ENCODE results near the gene TBC1D1. TPM values are rescaled to one million over a fixed set of nuclear protein-coding genes. Genes with fewer than 3 reads are reported as not detected.

Gene TBC1D1
- total RNA-seq, 1 experiment from 2014 or later: 106 TPM

- Histone ChIP-seq H3K9me3 (ENCODE audit: insufficient read depth, low read depth) (no peaks in the 10 kb centered on the region), H4K20me1 (ENCODE audit: insufficient read depth) (no peaks in the 10 kb centered on the region), H2AFZ (no peak overlapping the region), H3K4me1 (replicated peaks; ENCODE audit: insufficient read depth) (peaks cover 20% of the 10 kb centered on the region), H3K9me2 (ENCODE audit: insufficient read depth) (no peaks in the 10 kb centered on the region), H3F3A (ENCODE audit: insufficient read depth, low read depth) (0 out of 2 replicates have a peak, but pooled peaks cover 4% of the 10 kb centered on the region), H3K27ac (no peak overlapping the region), H3K79me2 (ENCODE audit: low read depth) (no peaks in the 10 kb centered on the region), H3K27me3 (ENCODE audit: insufficient read depth, low read depth) (no peaks in the 10 kb centered on the region), H3K4me2 (no peak overlapping the region), H3K36me3 (ENCODE audit: low read depth) (no peaks in the 10 kb centered on the region), H3K4me3 (no peak overlapping the region)
- ChIA-PET POLR2A (ENCODE audit: unreplicated experiment) (no interaction called here), CTCF (no interaction called here)
- TF ChIP-seq CTCF (conservative IDR thresholded peaks at IDR 0.05) (no peak), EZH2 (IDR thresholded peaks at IDR 0.05; ENCODE audit: low read depth) (no peak)
- intact Hi-C loops (cut with micrococcal nuclease; ENCODE audit: unreplicated experiment): no loop called here
- DNase-seq: no peak
- no TSS peak for BruUV-seq (replicated peaks)
Observed at GRCh38 chr4:38150766-38151165, 259.9 kb downstream of the TBC1D1 start.

GRCh38 chr4:38151873-38152272 lies 261.0 kb downstream of the TBC1D1 start:
- Histone ChIP-seq H3K27me3 (ENCODE audit: insufficient read depth, low read depth) (no peaks in the 10 kb centered on the region), H3K9me3 (ENCODE audit: insufficient read depth, low read depth) (no peaks in the 10 kb centered on the region), H3K4me2 (no peak overlapping the region), H3K9me2 (ENCODE audit: insufficient read depth) (no peaks in the 10 kb centered on the region), H3K27ac (no peak overlapping the region), H3K36me3 (ENCODE audit: low read depth) (no peaks in the 10 kb centered on the region), H4K20me1 (ENCODE audit: insufficient read depth) (no peaks in the 10 kb centered on the region), H3F3A (ENCODE audit: insufficient read depth, low read depth) (0 out of 2 replicates have a peak, but pooled peaks cover 5% of the 10 kb centered on the region), H2AFZ (no peak overlapping the region), H3K4me3 (no peak overlapping the region), H3K79me2 (ENCODE audit: low read depth) (no peaks in the 10 kb centered on the region), H3K4me1 (replicated peaks; ENCODE audit: insufficient read depth) (peaks cover 24% of the 10 kb centered on the region)
- ChIA-PET CTCF (no interaction called here), POLR2A (ENCODE audit: unreplicated experiment) (no interaction called here)
- BruUV-seq (replicated peaks): no TSS peak
- no peak for DNase-seq
- no peak for TF ChIP-seq CTCF (conservative IDR thresholded peaks at IDR 0.05)
- TF ChIP-seq EZH2 (IDR thresholded peaks at IDR 0.05; ENCODE audit: low read depth): no peak
- intact Hi-C loops (cut with micrococcal nuclease; ENCODE audit: unreplicated experiment): no loop called here

- BruUV-seq (replicated peaks): no TSS peak
- TF ChIP-seq EZH2 (IDR thresholded peaks at IDR 0.05; ENCODE audit: low read depth) (no peak), CTCF (conservative IDR thresholded peaks at IDR 0.05) (no peak)
- POLR2A ChIA-PET (ENCODE audit: unreplicated experiment): no interaction called here
Observed at GRCh38 chr4:38152305-38152704, 261.4 kb downstream of the TBC1D1 start.

More at GRCh38 chr4:38152305-38152704, 261.4 kb downstream of the TBC1D1 start:
- Histone ChIP-seq H3K27ac (no peak overlapping the region), H3K27me3 (ENCODE audit: insufficient read depth, low read depth) (no peaks in the 10 kb centered on the region), H3K79me2 (ENCODE audit: low read depth) (no peaks in the 10 kb centered on the region), H3K4me3 (no peak overlapping the region), H4K20me1 (ENCODE audit: insufficient read depth) (no peaks in the 10 kb centered on the region), H3K4me2 (no peak overlapping the region), H3K36me3 (ENCODE audit: low read depth) (no peaks in the 10 kb centered on the region), H3F3A (ENCODE audit: insufficient read depth, low read depth) (peaks cover 7% of the 10 kb centered on the region; the same call in 1 of the 2 replicates), H3K9me2 (ENCODE audit: insufficient read depth) (no peaks in the 10 kb centered on the region), H3K9me3 (ENCODE audit: insufficient read depth, low read depth) (no peaks in the 10 kb centered on the region), H2AFZ (no peak overlapping the region), H3K4me1 (replicated peaks; ENCODE audit: insufficient read depth) (peaks cover 27% of the 10 kb centered on the region)
- DNase-seq: no peak
- CTCF ChIA-PET: no interaction called here
- intact Hi-C loops (cut with micrococcal nuclease; ENCODE audit: unreplicated experiment): no loop called here

All from PC-9 (cell line).